G401 (cell line): ENCODE results near the gene UBE2J2. TPM values are rescaled to one million over a fixed set of nuclear protein-coding genes. Genes with fewer than 3 reads are reported as not detected.

Source experiments
- DNase-seq: peaks from one replicate; pipeline ENCODE4 v3.0.0-alpha.2; 2015; ENCODE audit warnings: low spot score
- in situ Hi-C: cut with HindIII; loops from 2 replicates; pipeline ENCODE4 v1.10.0; 2016; ENCODE audit warnings: low sequenced_read_pairs, mixed read lengths
- total RNA-seq: library from RNA; depleted of rRNA; stranded (reverse); fragments of >200 nt; shearing (Covaris generic); gene quantifications from 2 replicates; pipeline ENCODE4 v1.2.3, GENCODE V29; 2014; rRNA removed

UBE2J2 gene
- total RNA-seq, 1 experiment from 2014 or later, result 88.4 TPM

DNA sequence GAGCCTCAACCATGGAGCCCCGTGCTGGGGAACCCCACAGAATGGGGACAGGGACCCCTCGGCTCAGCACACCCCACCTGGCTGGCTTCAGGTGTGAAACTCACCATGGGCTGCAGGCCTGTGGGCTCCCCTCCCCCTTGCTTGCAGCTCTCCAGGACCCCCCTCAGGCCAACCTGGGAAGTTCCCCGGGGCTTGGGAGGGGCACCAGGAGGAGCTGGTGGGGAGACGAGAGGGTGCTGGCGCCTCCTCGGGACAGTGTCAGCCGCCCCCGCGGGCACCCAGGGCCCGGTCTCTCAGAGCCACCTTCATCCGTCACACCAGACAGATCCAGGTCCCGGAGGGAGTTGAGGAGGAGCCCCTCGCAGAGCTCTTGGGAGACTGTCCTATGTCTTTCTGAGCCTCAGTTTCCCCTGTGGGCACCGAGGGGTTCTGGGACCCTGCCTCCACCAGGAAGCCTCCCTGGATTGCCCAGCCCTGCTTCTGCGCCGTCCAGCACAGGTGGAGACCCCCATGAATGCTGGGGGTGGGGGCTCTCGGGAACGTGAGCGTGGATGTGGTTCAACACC is 66.6 kb downstream of the UBE2J2 start:
- in situ Hi-C loops, result no loop called here
- no peak for DNase-seq

- in situ Hi-C loops, result no loop called here
- no peak for DNase-seq
Measured at GRCh38 chr1:1206376-1206965, 67.2 kb downstream of the UBE2J2 start, which contains the start of gene TNFRSF18. Gene TNFRSF18 (minus strand): TSS chr1:1206592. CDS start chr1:1206571, 21 bp downstream.

- in situ Hi-C loops, result no loop called here
- no peak for DNase-seq
Measured at GRCh38 chr1:1205769-1206375, 67.8 kb downstream of the UBE2J2 start.

GRCh38 chr1:1204998-1205768 is 68.5 kb downstream of the UBE2J2 start:
- in situ Hi-C loops, result no loop called here
- DNase-seq, result no peak

DNA sequence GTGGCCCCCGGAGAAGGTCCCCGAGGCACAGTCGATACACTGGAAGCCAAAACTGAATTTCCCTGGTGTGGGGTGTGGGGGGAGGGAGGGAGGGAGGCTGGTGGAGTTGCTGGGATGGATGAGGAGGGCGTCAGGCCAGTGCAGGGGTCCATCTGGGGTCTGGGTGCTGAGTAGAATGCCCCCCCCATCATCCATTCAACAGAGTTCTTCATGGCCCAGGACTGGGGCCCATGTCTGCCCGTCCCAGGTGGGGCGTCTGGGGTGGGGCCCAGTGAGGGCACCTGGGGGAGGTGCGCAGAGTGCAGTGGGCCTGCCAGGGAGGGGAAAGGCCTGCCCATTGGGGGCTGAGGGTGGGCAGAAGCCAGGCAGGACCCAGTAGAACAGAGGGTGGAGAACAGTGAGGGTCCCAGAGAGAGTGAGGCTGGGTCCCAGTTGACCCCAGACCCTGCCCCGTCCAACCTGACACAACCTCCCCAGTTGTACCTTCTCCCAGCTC is 69.2 kb downstream of the UBE2J2 start:
- DNase-seq, result no peak
- in situ Hi-C loops, result no loop called here

Other genes starting within 250 kb of the UBE2J2 start
- gene RNF223, start 199.5 kb downstream of the UBE2J2 start, total RNA-seq, result 3.5 and 4.3 TPM in 2 replicates
- gene C1orf159, start 157.8 kb downstream of the UBE2J2 start, total RNA-seq, result 11.9 and 17.1 TPM in 2 replicates
- gene TTLL10, start 100.0 kb downstream of the UBE2J2 start, total RNA-seq, result not detected in 2 replicates
- 1.2 TPM in 1 of 2 replicates, not detected in the other for gene TNFRSF18, start 67.3 kb downstream of the UBE2J2 start, total RNA-seq
- gene TNFRSF4, start 59.7 kb downstream of the UBE2J2 start, total RNA-seq, result not detected in 2 replicates
- gene SDF4, start 41.9 kb downstream of the UBE2J2 start, total RNA-seq, result 92.4 and 99.1 TPM in 2 replicates
- 38.4 and 44.3 TPM in 2 replicates for gene B3GALT6, start 41.6 kb downstream of the UBE2J2 start, total RNA-seq
- gene C1QTNF12, start 27.1 kb downstream of the UBE2J2 start, total RNA-seq, result 5.1 and 13.3 TPM in 2 replicates
- gene SCNN1D, start 6.6 kb upstream of the UBE2J2 start, total RNA-seq, result 0.71 and 1.2 TPM in 2 replicates
- gene ACAP3, start 34.1 kb upstream of the UBE2J2 start, total RNA-seq, result 23.6 and 33.8 TPM in 2 replicates
- gene PUSL1, start 34.7 kb upstream of the UBE2J2 start, total RNA-seq, result 66.7 and 84.9 TPM in 2 replicates
- 107 and 109 TPM in 2 replicates for gene INTS11, start 50.8 kb upstream of the UBE2J2 start, total RNA-seq
- gene CPTP, start 50.9 kb upstream of the UBE2J2 start, total RNA-seq, result 22.5 and 23.5 TPM in 2 replicates
- gene TAS1R3, start 57.4 kb upstream of the UBE2J2 start, total RNA-seq, result 0.14 TPM in 1 of 2 replicates, not detected in the other
- gene DVL1, start 75.6 kb upstream of the UBE2J2 start, total RNA-seq, result 66.4 and 70.2 TPM in 2 replicates
- 23.0 and 26.7 TPM in 2 replicates for gene MXRA8, start 84.7 kb upstream of the UBE2J2 start, total RNA-seq
- gene AURKAIP1, start 101.4 kb upstream of the UBE2J2 start, total RNA-seq, result 210 and 263 TPM in 2 replicates
- 79.4 and 105 TPM in 2 replicates for gene CCNL2, start 125.5 kb upstream of the UBE2J2 start, total RNA-seq
- 60.9 and 75.0 TPM in 2 replicates for gene MRPL20, start 133.4 kb upstream of the UBE2J2 start, total RNA-seq
- gene ANKRD65, start 147.4 kb upstream of the UBE2J2 start, total RNA-seq, result 0.43 and 0.54 TPM in 2 replicates
- gene VWA1, start 161.8 kb upstream of the UBE2J2 start, total RNA-seq, result 20.3 and 26.8 TPM in 2 replicates
- 0.14 TPM in 1 of 2 replicates, not detected in the other for gene ATAD3C, start 175.8 kb upstream of the UBE2J2 start, total RNA-seq
- gene ATAD3B, start 197.9 kb upstream of the UBE2J2 start, total RNA-seq, result 73.1 and 102 TPM in 2 replicates
- 88.6 and 111 TPM in 2 replicates for gene ATAD3A, start 238.3 kb upstream of the UBE2J2 start, total RNA-seq